Umbilical cord (tissue), 2 donors: Measurements from ENCODE around the gene TSHZ2. TPM values are rescaled to one million over a fixed set of nuclear protein-coding genes. Genes with fewer than 3 reads are reported as not detected.

Experiments
- DNase-seq: peaks from one replicate; pipeline ENCODE4 v3.0.0-alpha.2; 2015; ENCODE audit warnings: low spot score
- total RNA-seq: library from RNA; depleted of rRNA; stranded (reverse); fragments of >200 nt; gene quantifications from one replicate; pipeline ENCODE4 v1.2.3, GENCODE V29; 2014; ENCODE audit warnings: low replicate concordance; ENCODE audit not compliant: insufficient read depth

TSHZ2 gene
- total RNA-seq, 1 donor from 2014 or later: 4.3 TPM

GRCh38 chr20:53226826-53227225, 254.7 kb downstream of the TSHZ2 start:
- peak; percentile 74 for DNase-seq

GRCh38 chr20:53227523-53227922, 255.4 kb downstream of the TSHZ2 start:
- peak; percentile 81 for DNase-seq

DNA sequence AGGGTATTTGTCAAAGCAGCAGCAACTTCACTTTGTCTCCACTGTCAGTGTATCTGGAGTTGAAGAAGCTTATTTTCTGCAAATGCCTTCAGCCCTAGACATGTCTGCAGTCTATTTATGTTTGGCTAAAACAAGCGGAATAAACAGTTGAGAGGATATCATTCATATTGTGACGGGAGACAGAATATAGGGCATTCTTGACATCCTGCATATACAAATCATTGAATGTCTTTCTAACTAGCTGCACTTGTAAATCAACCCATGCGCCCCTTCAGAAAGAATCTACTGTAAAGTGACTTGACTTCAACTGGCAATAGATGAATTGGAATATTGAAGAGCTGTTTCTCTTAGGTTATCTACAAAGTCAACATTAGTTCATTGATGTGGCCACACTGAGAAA, 258.9 kb downstream of the TSHZ2 start:
- no peak for DNase-seq

DNA sequence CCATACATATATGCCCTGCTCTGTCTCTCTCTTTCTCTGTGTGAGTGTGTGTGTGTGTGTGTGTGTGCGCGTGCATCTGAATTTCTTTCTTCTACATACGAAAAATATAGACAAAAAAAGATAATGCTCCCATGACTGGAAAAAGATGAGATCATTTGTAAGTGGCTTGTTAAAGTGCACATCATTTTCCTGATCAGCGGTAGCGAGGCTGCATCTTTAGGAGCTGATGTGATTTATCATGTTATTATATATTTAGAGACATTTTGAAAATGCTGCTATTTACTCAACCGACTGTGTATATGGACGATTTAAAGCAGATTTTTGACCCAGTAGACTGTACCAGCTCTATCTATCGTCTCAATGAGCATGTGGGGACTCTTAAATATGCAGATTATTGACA, 265.3 kb downstream of the TSHZ2 start:
- DNase-seq: no peak

- DNase-seq: no peak
These were observed 266.0 kb downstream of the TSHZ2 start for GRCh38 chr20:53238121-53238660.

DNA sequence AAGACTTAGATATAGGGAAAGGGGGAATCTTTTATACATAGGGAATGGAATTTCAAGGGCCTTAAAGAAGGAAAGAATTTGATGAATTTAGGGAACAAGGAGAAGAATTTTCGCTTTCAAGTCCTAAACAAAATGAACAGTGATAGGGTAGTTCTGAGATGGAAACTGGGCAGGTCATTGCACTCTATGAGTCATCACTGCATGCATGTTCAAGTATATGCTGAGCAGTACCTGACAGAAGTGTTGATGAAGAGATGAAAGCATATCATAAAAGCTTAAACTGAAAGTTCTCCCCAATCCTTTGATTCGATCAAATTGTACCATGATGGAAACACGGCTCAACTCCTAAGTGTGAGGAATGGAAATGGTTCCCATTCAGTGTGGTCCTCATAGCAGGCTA, 271.0 kb downstream of the TSHZ2 start:
- no peak for DNase-seq

DNA sequence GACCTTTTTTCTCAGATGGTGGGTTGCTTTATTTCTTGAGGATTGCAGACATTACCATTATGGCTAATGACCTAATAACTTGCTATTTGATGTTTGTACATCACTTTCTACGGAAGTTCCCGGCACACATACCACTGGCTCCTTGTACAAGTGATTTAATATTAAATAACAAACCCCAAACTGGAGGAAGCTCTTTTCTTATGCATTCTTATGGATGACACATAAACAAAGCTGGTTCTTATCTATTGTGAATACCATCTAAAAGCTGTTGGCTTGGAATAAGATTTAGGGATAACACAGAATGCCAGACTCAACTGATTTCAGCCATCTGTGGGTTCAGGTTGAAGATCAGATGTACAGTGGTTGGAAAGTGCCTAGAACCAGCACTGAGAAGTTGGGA, 272.6 kb downstream of the TSHZ2 start:
- peak; percentile 85 for DNase-seq

DNA sequence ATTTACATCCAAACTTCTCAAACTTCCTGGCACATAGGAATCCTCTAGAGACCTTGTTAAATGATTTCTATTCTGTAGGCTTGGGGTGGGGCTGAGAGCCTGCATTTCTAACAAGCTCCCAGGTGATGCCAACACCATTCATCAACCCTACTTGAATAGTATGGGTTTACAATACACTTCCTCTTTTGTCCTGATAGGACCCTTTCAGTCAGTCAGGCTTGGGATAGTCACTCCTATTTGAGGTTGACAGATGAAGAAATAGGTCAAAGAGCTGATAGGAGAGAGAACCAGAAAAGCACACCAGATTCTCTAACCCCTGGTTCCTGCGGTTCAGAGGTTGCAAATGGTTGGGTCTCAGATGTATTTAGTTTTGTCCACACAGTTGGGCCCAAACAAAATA, 273.4 kb downstream of the TSHZ2 start:
- DNase-seq: no peak

DNA sequence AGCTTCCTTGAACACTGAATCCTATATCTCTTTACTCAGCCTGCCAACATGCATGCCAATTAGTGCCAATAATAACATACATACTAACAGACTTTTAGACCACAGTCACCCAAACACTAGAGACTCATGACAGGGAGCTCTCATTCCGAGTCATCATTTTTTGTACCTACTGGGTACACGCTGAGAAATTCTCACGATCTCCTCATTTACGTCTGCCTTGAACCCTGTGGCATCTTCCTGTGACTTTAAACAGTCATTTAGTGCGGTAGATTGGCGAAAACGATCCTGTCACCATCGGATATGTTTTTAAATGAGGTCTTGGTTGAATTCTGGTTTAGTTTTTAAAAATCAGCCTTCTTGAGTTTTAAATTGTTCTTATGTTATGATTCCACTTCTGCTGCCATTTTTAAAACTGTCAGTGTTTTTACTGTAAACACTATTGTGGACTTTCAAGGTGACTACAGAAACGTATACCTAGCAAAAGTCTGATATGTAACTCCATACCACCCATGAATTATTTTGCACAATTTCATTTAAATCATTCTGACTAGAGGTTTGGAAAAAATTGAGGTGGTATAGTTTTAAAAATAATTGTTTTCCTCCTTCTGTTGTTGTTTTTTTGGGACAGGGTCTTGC, 275.4 kb downstream of the TSHZ2 start:
- DNase-seq: no peak

DNA sequence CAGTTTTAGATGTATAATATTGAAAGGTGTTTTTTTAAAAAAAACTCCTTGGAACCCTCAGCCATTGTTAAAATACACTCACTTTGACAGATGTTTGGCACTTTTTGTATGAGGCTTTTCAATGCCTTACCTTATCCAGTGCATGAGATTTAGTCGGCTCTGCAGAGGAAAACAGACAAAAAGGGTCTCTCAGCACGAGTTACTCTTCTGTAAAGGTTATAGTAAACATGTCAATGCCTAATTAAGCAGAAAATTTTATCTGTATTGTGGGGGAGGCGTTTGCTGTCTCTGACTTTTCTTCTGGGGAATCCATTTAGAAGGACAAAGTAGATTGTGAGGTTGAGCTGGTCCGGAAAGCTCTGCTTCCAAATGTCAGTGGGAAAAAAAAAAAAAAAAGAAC, 278.3 kb downstream of the TSHZ2 start:
- no peak for DNase-seq

DNA sequence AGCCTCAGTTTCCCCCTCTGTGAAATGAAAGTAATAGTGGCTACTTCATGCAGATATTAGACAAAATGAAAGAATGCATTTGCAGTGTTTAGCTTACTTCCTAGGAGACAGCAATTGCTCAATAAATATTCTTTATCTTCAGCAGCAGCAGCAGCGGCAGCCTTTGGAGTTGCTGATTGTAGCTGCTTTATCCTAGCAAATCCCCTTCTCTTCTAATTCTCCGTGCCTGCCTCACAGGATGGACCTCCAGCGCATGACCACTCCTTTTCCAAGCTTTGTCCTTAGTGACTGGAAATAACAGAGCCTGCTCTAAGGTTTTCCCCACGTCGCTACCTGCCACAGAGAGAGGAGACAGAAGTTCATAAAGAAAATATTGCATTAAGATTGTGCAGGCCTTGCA, 279.8 kb downstream of the TSHZ2 start:
- peak; percentile 88 for DNase-seq

GRCh38 chr20:53253668-53254067, 281.5 kb downstream of the TSHZ2 start:
- no peak for DNase-seq

- no peak for DNase-seq
These were observed 283.0 kb downstream of the TSHZ2 start for GRCh38 chr20:53255102-53255710.

- DNase-seq: no peak
These were observed 286.6 kb downstream of the TSHZ2 start for GRCh38 chr20:53258741-53259140.

DNA sequence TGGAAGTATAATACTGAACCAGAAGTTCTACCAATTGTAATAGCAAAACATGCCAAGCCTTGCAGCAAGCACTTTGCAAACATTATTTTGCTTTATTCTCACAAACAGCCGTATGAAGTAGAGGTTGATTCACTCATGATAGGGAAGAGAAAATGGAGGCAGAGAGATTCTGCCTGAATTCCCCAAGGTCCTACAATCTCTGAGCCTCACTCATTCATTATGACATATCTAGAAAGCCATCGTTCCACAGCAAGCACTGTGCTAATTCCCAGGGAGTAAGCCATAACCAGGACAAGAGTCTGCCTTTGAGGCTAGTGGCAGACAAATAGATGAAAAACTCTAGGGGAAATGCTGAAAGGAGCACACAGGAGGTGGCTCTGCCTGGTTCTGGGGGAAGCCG, 288.0 kb downstream of the TSHZ2 start:
- DNase-seq: no peak

- no peak for DNase-seq
These were observed 288.4 kb downstream of the TSHZ2 start for GRCh38 chr20:53260591-53260990.

GRCh38 chr20:53262365-53262764, 290.2 kb downstream of the TSHZ2 start:
- peak; percentile 57 for DNase-seq

- no peak for DNase-seq
These were observed 291.6 kb downstream of the TSHZ2 start for GRCh38 chr20:53263554-53264438.

DNA sequence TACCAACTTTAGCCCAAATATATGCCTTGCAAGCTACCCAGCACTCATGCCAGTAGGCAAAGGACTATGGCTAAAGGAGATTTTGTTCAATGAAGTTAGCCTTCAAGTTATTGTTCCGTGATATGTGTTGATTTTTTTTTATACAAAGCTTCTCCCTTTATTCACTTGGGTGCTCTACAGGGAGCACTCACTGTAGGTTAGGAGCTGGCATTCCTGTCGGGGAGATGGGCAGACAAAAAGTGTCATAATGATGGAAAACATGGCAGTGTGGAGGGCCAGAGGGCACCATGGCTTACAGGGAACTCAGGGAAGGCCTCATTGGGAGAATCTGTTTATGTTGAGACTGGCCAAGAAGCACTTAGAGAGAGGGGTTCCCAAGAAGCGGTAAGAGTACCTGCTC, 292.4 kb downstream of the TSHZ2 start:
- DNase-seq: no peak

- DNase-seq: no peak
These were observed 293.2 kb downstream of the TSHZ2 start for GRCh38 chr20:53265304-53265875.

DNA sequence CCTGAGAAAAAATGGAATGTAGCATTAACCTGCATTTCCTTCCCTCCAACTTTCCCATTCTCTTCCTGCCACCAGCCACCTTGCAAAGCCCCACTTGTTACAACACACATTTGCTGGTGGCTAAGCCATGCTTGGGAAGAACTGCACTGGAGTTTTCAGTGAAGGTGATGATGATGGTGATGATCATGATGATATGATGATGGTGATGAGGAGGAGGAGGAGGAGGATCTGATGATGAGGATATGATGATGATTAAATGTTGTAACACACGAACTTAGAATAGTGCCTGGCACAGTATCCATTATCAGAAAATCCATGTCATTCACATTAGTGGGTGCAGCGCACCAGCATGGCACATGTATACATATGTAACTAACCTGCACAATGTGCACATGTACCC, 297.2 kb downstream of the TSHZ2 start:
- DNase-seq: no peak

DNA sequence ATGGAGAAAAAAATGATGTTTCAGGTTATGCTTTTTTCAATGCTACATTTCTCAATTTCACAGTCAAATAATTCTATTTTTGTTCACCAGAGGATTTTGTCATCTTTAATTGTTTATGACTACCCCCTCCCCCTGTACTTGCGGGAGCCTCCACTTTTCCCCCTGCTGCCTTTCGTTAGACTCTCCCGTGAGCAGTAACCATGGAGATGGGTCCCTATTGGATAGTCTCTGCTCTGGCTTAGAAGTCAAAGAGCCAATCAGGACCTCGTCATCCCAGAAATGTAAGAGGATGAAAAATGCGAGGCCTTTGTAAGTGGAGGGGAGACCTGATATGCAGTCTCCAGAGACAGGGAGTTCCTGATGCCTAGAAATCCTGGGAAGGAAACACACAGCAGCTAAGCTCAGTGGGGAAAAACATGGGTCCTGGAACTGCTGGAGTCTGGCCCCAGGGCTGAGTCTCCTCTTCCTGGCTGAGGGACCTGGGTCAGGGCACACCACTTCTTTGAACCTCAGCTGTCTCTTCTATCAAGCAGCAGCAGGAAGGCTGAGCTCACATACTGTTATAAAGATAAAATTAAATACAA, 298.7 kb downstream of the TSHZ2 start:
- DNase-seq: no peak
